ENCODE data around the gene GALNT9.

Gene GALNT9

DNA sequence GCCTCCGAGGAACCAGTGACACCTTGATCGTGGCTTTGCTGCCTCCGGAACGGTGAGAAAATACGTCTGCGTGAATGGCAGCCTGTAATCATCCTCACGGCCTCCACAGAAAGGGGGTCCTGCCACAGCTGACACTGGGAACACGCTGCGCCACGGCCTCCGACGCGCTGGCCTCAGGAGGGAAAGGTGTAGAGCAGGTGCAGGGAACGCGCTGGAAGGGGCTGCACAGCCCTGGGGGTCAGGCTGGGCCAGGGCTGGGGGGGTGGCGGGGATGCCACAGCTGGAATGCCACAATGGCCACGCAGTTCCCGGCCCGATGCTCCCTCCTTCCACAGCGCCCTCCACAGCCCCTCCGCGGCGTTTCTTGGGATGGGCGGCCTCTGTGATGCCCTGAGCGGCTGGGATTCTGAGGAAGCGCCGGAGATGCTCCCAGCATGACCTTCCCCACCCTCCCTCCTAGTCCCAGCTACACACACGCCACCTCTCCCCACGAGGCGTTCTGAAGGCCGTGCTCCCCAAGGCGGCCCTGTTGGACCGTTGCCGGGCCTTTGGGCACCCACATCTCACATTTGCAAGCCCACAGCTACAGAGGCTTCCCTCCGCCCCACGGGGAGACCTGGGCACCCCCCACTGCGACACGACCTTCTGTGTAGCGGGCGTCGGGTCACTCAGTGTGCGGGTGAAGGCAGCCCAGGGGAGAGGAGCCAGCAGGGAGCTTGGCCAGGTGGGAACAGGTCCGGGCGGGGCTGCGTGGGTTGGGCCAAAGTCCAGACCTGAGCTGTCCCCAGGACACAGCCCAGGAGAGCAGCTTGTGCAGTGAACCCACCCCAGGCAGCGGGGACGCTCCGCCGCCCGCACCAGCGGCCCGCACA, 31.8 kb upstream of the GALNT9 start:
- ATAC-seq, result no peak
- TF ChIP-seq ZFP30 (CRISPR knock-in tag; IDR thresholded peaks at IDR 0.05) (no peak), ESRRG (CRISPR knock-in tag; IDR thresholded peaks at IDR 0.05) (no peak), TCF4 (CRISPR knock-in tag; IDR thresholded peaks at IDR 0.05; ENCODE audit: borderline replicate concordance) (no peak), CSRNP3 (CRISPR knock-in tag; IDR thresholded peaks at IDR 0.05) (no peak), TOX (CRISPR knock-in tag; IDR thresholded peaks at IDR 0.05; ENCODE audit: borderline replicate concordance) (no peak), OSR1 (CRISPR knock-in tag; IDR thresholded peaks at IDR 0.05) (no peak)

- ATAC-seq, result no peak
- TF ChIP-seq ZFP3 (CRISPR knock-in tag; IDR thresholded peaks at IDR 0.05) (no peak), RARB (CRISPR knock-in tag; IDR thresholded peaks at IDR 0.05) (no peak), TOX (CRISPR knock-in tag; IDR thresholded peaks at IDR 0.05; ENCODE audit: borderline replicate concordance) (no peak), ISL1 (CRISPR knock-in tag; IDR thresholded peaks at IDR 0.05) (no peak), SNAI2 (CRISPR knock-in tag; IDR thresholded peaks at IDR 0.05) (no peak), TCF4 (CRISPR knock-in tag; IDR thresholded peaks at IDR 0.05; ENCODE audit: borderline replicate concordance) (no peak), ZC3H10 (CRISPR knock-in tag; IDR thresholded peaks at IDR 0.05) (no peak), CSRNP3 (CRISPR knock-in tag; IDR thresholded peaks at IDR 0.05) (no peak), OSR1 (CRISPR knock-in tag; IDR thresholded peaks at IDR 0.05) (no peak), CSDC2 (CRISPR knock-in tag; IDR thresholded peaks at IDR 0.05) (no peak), ESRRG (CRISPR knock-in tag; IDR thresholded peaks at IDR 0.05) (no peak), TSHZ2 (CRISPR knock-in tag; IDR thresholded peaks at IDR 0.05) (no peak), GLIS3 (CRISPR knock-in tag; IDR thresholded peaks at IDR 0.05) (no peak), BACH2 (CRISPR knock-in tag; IDR thresholded peaks at IDR 0.05; ENCODE audit: borderline replicate concordance) (no peak), PPARA (CRISPR knock-in tag; IDR thresholded peaks at IDR 0.05; ENCODE audit: borderline replicate concordance) (no peak)
Observed at GRCh38 chr12:132360410-132360809, 31.0 kb upstream of the GALNT9 start.

- no peak for ATAC-seq
- TF ChIP-seq ZNF70 (CRISPR knock-in tag; IDR thresholded peaks at IDR 0.05) (no peak), ISL1 (CRISPR knock-in tag; IDR thresholded peaks at IDR 0.05) (no peak), ARNTL (CRISPR knock-in tag; IDR thresholded peaks at IDR 0.05; ENCODE audit: borderline replicate concordance, low read depth) (no peak), GLIS3 (CRISPR knock-in tag; IDR thresholded peaks at IDR 0.05) (no peak), BACH2 (CRISPR knock-in tag; IDR thresholded peaks at IDR 0.05; ENCODE audit: borderline replicate concordance) (no peak), TOX (CRISPR knock-in tag; IDR thresholded peaks at IDR 0.05; ENCODE audit: borderline replicate concordance) (no peak), ZNF565 (CRISPR knock-in tag; conservative IDR thresholded peaks at IDR 0.05; ENCODE audit: low read depth) (no peak), CSRNP3 (CRISPR knock-in tag; IDR thresholded peaks at IDR 0.05) (no peak), ZNF8 (CRISPR knock-in tag; IDR thresholded peaks at IDR 0.05) (no peak), TSHZ2 (CRISPR knock-in tag; IDR thresholded peaks at IDR 0.05) (no peak), RARB (CRISPR knock-in tag; IDR thresholded peaks at IDR 0.05) (no peak)
- TF ChIP-seq, protein P1, sequence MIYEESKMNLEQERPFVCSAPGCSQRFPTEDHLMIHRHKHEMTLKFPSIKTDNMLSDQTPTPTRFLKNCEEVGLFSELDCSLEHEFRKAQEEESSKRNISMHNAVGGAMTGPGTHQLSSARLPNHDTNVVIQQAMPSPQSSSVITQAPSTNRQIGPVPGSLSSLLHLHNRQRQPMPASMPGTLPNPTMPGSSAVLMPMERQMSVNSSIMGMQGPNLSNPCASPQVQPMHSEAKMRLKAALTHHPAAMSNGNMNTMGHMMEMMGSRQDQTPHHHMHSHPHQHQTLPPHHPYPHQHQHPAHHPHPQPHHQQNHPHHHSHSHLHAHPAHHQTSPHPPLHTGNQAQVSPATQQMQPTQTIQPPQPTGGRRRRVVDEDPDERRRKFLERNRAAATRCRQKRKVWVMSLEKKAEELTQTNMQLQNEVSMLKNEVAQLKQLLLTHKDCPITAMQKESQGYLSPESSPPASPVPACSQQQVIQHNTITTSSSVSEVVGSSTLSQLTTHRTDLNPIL (CRISPR knock-in tag; IDR thresholded peaks at IDR 0.05; ENCODE audit: low read depth), result no peak
Observed at GRCh38 chr12:132359971-132360370, 30.6 kb upstream of the GALNT9 start.
